ENCODE measurements around the gene DNAAF5.

Gene DNAAF5

GRCh38 chr7:726084-726853 is at the start of gene DNAAF5:
DNAAF5 (plus strand) TSS chr7:726699; CDS start chr7:726721, 22 bp downstream.
- FAIRE-seq (peak; percentile 91), DNase-seq (ENCODE audit: insufficient read length, low spot score) (peak; percentile 97)

DNA sequence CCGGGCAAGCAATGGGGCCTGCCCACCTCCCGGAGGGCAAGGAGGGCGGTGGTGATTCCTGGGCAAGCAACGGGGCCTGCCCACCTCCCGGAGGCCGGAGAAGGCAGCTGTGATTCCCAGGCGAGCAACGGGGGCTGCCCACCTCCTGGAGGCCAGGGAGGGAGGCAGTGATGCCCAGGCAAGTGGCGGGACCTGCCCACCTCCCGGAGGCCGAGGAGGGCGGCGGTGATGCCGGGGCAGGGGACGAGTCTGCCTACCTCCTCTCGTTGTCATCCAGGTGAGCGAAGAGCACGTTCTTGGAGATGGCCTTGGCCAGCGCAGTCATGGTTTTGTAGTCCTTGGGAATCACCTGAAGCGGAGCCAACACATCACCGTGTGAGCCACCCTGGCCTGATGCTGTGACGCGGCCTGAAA is 49.5 kb upstream of the DNAAF5 start:
- FAIRE-seq (no peak), DNase-seq (ENCODE audit: insufficient read length, low spot score) (no peak)

DNA sequence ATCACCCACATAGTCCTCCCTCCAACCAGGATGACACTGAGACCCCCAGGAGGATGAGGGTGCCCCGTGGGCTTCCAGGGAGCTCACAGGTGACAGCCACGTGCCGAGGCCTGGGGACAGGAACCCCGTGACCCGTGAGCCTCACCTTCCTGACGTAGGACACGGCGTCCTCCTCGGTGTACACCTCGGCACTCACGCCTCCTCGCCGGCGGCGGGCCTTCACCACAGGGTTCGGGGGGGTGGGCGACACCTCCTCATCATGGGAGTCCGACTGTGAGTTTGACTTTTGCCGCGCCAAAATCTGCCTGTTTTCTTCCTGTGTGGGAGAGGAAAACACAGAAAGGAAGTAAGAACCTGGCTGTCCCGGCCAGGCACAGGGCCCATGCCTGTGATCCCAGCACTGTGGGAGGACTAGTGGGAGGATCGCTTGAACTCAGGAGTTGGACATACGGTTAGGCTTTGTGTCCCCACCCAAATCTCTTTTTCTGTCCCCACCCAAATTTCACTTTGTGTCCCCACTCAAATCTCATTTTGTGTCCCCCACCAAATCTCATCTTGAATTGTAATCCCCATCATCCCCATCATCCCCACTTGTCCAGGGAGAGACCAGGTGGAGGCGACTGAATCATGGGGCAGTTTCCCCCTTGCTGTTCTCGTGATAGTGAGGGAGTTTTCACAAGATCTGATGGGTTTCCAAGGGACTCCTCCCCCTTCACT is 45.9 kb upstream of the DNAAF5 start:
- DNase-seq (ENCODE audit: insufficient read length, low spot score), result no peak
- FAIRE-seq, result no peak

DNA sequence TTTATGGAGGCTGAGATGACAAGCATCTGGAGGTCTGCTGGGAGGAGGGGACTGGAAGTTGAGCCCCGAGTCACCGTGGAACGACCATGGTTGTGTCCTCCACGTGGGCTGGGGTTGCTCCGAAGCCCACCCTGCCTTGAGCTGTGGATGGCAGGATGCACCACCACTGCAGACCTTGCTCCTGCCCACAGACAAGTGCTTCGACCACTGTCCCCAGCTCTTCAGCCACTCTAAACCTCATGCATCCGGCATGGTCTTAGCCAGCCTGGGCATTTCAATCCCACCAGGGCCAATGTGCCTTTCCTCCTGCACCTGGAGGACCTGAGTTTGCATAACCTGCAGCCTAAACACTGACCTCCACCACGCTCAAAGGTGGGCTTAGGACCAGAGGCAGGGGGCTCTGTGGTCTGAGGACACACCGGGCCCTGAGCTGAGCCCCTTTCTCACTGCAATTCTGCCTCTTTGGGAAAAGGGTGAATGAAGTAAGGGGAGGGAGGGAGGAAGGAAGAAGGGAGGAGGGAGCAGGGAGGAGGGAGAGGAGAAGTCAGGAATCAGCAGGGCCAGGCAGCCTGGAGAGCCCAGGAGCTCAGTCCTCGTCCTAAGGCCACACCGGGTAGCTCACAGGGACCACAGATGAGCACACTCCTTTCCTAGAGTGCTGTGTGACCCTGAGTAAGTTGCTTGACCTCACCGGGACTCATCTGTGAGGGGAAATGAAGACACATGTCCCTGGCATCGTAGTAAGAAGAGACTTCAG is 44.8 kb upstream of the DNAAF5 start:
- FAIRE-seq (no peak), DNase-seq (ENCODE audit: insufficient read length, low spot score) (no peak)

GRCh38 chr7:682810-683209 is 43.7 kb upstream of the DNAAF5 start:
- FAIRE-seq (no peak), DNase-seq (ENCODE audit: insufficient read length, low spot score) (no peak)

DNA sequence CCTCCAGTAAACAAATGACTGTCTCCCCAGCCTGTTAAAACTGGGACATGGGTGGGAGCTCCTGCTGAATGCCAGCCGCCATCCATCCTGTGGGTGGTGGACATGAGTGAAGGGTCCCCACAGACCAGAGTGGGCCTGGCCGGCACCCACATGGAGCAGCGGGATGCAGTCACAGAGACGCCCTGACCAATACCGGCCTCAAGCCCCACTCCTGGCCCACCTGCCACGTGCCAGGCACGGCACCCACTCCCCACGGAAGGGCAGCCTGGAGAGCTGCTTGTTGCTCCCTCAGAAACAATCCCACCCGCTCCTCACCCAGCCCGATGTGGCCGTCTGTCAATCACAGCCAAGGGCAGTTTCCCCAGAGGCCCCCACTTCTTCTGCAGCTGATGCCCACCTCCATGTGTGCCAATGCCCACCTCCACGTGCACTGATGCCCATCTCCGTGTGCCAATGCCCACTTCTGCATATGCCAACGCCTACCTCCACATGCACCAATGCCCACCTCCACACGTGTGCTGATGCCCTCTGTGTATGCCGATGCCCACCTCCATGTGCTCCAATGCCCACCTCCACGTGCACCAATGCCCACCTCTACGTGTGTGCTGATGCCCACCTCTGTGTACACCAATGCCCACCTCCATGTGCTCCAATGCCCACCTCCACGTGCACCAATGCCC is 42.8 kb upstream of the DNAAF5 start:
- FAIRE-seq, result peak; percentile 81
- DNase-seq (ENCODE audit: insufficient read length, low spot score), result no peak

GRCh38 chr7:684416-684815 is 42.1 kb upstream of the DNAAF5 start:
- DNase-seq (ENCODE audit: insufficient read length, low spot score) (no peak), FAIRE-seq (no peak)

DNA sequence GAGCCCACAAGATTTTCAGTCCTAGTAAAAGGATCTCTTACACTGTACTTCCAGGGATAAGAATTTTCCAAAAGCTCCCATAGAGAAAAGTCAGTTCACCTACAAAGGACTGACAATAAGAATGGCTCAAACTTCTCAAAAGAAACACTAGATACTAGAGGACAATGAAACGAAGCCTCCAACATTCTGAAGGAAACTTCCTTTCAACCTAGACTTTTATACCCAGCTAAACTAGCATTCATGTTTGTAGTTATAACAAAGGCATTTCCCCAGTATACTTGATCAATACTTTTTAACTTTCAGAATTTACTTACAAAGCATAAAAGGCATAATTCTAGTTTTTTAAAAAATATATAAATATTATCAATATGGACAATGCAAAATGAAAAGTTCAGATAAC is 41.0 kb upstream of the DNAAF5 start:
- DNase-seq (ENCODE audit: insufficient read length, low spot score), result no peak
- FAIRE-seq, result no peak

DNA sequence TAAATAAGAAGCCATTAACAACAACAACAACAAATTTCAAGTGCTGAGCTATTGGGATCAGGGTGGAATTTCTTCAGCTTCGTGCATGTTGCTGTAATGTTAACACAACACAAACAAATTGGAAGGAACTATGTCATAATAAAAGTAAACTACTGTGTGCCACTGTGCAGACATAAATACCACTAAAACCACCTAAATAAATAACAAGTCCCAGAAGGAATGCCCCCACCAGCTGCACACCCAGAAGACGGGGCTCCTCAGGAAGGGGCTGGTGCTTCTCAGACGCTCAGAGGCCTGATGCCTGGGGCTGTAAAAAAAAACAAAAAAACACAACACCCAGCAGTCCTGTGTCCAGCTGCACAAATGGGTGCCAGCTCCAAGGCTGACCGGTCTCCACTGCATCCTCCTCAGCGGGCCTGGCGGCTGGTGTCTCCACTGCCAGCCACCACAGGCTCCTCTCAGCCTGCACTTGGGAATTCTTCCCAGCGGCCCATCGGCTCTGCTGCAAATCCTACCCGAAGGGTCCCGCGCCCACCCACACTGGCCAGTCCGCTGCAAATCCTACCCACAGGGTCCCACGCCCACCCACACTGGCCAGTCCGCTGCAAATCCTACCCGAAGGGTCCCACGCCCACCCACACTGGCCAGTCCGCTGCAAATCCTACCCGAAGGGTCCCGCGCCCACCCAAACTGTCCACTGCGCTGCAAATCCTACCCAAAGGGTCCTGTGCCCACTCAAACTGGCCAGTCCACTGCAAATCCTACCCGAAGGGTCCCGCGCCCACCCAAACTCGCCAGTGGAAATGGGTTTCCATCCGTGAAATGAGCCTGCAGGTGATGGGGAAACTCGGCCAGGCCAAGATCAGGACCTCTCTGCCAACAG is 35.8 kb upstream of the DNAAF5 start:
- FAIRE-seq (peak; percentile 46), DNase-seq (ENCODE audit: insufficient read length, low spot score) (no peak)

DNA sequence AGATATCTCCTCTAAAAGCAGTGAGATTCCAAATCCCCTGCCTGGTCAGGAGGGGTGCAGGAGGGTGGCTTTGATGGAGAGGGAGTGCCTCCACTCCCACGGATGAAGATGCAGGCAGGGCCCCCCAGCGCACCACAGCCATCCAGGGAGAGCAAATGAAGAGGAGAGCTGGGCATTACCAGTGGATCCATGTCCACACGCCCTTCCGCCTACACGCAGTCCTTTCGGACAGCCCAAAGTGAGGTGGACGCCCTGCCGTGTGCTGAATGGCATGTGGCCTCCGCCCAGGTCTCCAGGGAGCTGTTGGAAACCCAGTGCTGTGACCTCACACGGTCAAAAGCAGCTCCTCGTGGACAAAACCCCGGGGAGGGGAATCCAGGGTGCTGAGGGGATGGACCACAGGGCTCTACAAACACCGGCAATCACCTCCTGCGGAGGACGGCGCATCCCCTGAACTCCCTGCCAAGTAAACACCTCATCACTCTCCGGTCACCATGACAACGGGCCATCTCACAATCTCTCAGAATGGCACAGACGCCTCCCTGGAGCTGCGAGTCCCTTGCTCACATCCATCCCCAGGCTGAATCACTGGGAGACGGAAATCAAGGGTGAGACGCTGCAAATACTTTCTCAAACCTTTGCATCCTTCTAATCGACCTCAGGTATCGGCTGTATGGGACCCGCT is 35.0 kb upstream of the DNAAF5 start:
- FAIRE-seq (no peak), DNase-seq (ENCODE audit: insufficient read length, low spot score) (no peak)

GRCh38 chr7:693280-693679 is 33.2 kb upstream of the DNAAF5 start:
- FAIRE-seq, result no peak
- DNase-seq (ENCODE audit: insufficient read length, low spot score), result no peak

DNA sequence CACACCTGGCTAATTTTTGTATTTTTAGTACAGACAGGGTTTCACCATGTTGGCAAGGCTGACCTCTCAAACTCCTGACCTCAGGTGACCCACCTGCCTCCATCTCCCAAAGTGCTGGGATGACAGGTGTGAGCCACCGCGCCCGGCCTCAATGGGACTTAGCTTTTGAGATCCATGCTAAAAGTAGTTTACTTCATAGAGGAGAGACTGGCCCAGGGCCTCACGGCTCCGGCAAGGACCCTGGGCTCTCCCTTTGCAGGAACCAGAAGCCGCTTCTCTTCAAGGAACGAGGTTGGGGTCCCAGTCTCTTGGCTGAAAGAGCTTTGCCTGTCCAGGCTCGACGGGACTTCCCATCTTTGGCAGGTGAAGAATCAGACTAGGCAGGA is 30.1 kb upstream of the DNAAF5 start:
- DNase-seq (ENCODE audit: insufficient read length, low spot score) (no peak), FAIRE-seq (no peak)

DNA sequence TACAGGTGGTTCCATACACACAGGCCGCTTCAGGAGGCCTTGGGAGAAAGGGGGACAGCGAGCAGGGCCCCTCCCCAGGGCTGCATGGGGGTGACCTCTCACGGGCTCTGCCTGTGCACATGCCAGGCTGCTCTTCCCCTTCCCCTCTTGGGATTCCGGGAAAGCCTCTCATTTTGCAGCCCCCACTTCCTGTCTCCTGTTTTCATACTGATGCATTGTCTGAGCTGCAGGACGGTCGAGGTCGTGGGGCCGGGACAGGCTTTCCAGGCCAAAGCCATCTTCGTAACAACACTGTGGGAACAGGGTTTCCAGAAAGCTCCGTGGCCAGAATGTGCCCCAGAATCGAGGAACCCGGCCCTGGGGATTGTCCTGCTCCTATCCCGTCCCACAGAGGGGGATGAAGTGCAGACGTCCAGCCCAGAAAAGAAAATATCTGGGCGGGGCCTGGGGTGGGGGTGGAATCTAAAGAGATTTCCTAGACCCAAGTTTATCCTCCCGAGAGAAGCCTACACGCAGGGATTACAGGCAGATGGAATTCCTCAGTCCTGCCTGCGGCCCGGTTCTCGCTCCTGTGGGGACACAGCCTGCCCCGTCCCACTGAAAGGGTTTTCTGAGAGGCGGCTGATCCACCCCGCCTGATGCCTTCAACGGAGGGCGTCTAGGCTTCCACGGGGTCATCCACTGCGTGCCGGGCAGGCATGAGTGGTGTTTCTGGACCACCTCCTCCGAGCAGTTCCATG is 29.5 kb upstream of the DNAAF5 start:
- FAIRE-seq (no peak), DNase-seq (ENCODE audit: insufficient read length, low spot score) (no peak)

DNA sequence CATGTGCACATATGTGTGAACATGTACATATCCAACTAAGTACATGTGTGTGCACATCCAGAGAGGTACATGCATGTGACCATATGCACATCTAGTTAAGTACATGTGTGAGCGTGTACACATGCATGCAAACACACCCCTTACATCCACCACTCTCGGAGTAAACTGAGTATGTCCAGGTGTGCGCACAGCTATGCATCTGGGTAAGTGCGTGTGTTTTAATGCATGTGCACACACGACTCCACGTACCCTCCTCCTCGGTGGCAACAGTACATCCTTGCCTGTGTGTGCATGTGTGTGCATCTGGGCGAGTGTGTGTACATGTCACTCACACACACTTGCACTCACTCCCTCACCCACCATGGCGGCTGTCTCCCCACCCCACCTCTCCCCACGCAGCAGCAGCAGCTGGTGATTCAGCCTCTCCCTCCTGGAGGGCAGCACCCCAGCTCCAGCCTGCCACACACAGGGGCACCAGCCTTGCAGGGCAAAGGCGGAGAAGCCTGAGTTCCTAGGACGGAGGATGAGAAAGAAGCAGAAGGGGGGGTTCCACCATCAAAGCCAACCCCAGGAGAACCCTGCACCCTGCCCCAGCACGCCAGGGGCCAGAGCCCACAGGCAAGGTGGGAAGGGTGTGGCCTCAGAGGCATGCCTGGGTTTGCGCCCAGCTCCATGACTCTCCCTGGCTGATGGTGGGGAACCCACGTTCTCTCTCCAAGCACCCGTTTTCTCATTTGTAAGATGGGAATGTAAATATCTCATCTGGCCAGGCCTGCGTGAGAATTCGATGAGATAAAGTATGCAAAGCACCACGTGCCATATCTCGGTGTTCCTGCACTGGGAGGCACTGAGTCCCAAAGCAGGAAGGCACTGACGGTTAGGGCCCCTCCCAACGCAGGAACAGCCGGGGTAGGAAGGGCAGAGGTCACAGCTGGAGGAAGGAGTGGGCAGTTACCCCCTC is 27.7 kb upstream of the DNAAF5 start:
- FAIRE-seq, result peak; percentile 97
- DNase-seq (ENCODE audit: insufficient read length, low spot score), result no peak

DNA sequence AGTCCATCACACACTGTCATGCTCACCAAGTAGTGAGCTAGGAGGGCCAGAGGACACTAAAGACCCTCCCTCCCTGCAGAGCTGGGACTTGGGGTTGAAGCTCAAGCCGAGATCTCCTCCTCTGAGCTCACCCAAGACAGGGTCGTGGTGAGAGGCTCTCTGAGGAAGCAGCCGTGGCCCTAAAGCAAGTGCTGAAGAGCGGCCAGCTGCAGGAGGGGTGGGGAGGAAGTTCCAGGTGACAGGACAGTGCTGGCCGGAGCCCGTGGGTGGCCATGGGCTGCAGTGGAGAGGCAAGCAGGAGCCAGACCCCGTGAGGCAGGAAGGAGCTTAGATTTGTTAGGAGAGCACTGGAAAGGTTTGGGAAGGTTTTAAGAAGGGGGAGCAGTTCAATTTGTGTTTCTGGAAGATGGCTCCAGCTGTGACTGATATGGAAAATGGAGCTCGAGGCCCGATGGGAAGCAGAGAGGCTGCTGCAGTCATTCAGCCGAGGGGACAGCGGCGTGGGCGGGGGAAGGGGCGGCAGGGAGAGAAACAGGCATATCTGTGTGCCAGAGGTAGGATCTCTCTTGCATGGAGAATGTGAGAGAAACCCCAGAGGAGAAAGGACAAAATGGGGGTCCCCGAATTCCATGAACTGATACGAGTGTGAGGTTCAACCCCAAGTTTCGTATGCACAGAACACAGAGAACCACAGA is 26.9 kb upstream of the DNAAF5 start:
- DNase-seq (ENCODE audit: insufficient read length, low spot score), result no peak
- FAIRE-seq, result no peak

DNA sequence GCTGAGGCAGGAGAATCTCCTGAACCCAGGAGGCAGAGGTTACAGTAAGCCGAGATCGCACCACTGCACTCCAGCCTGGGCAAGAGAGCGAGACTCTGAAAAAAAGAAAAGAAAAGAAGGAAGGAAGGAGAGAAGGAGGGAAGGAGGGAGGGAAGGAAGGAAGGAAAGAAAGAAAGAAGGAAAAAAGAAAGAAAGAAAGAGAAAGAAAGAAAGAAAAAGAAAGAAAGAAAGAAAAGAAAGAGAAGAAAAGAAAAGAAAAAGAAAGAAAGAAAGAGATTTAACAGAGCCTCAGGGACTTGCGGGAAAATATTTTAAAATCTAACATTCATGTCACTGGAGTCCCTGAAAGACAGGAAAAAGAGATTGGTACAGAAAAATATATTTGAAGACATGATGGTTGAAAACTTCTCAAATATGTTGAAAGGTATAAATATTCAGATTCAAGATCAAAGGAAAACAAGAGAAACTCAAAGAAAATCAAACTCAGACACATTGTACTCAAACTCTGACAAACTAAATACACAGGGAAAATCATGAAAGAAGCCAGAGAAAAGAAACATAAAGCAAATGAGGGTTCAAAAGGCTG is 25.3 kb upstream of the DNAAF5 start:
- DNase-seq (ENCODE audit: insufficient read length, low spot score) (no peak), FAIRE-seq (no peak)

DNA sequence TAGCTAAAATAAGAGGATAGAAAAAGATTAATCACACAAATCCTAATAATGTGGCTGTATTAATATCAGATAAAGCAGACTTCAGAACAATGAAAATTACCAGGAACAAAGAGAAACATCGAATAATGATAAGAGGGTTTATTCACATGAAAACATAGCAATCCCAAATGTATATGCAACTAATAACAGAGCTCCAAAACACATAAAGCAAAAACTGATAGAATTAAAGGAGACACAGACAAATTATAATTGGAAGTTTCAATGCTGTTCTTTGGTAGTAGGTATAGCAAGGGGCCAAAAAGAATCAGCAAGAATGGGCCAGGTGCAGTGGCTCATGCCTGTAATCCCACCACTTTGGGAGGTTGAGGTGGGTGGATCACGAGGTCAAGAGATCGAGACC is 23.4 kb upstream of the DNAAF5 start:
- FAIRE-seq, result no peak
- DNase-seq (ENCODE audit: insufficient read length, low spot score), result no peak
